ENCODE results near the gene GALR3. TPM values are rescaled to one million over a fixed set of nuclear protein-coding genes. Genes with fewer than 3 reads are reported as not detected.
A peak's percentile ranks its signal among the peaks of the same experiment; 100 is the strongest.

GALR3 gene
- total and polyA plus RNA-seq, 2 of the 8 experiments (the other 6 are each of a cell fraction or from before 2014, with no cell fraction given), result 0.84 to 1.1 TPM

GRCh38 chr22:37848587-37849088, 25.5 kb downstream of the GALR3 start:
- no peak for DNase-seq (ENCODE audit: low read depth in 1 of 2, low spot score in 2 of 2)
- no peak for TF ChIP-seq SP2 (IDR thresholded peaks at IDR 0.05; ENCODE audit: low read length)
- TF ChIP-seq JUND (IDR thresholded peaks at IDR 0.05; ENCODE audit: low read length), result no peak
- TF ChIP-seq CHD1 (IDR thresholded peaks at IDR 0.05; ENCODE audit: low read depth, low read length), result no peak
- TF ChIP-seq YY1 (IDR thresholded peaks at IDR 0.05; ENCODE audit: low read depth, low read length), result peak; percentile 82
- TF ChIP-seq CHD2 (IDR thresholded peaks at IDR 0.05; ENCODE audit: low read length), result peak; percentile 77

More at GRCh38 chr22:37848587-37849088, 25.5 kb downstream of the GALR3 start:
- H3K4me1 ChIP-seq (replicated peaks in 1 of 4; ENCODE audit: control insufficient read depth in 3 of 4, insufficient read depth in 4 of 4, low read length in 3 of 4), result peaks cover 0 to 2% (median 2%) of the 10 kb centered on the region in 4 experiments; a peak in 3 of 7 replicates
- peak overlapping the region; percentile 42 for H4K5ac ChIP-seq (ENCODE audit: insufficient read length, low read depth, low read length)
- H2BK15ac ChIP-seq (ENCODE audit: low read length), result no peak overlapping the region
- H3K4me2 ChIP-seq (ENCODE audit: insufficient read depth in 1 of 2, low read depth in 2 of 2, low read length in 2 of 2), result peak overlapping the region; percentile 92 to 98
- H4K20me1 ChIP-seq (replicated peaks in 1 of 2; ENCODE audit: control insufficient read depth in 1 of 2, insufficient read depth in 2 of 2, low read length in 2 of 2), result peaks cover 2 to 3% of the 10 kb centered on the region in 2 experiments
- H3K27me3 ChIP-seq (replicated peaks in 1 of 4; ENCODE audit: control insufficient read depth in 3 of 4, extremely low read depth in 1 of 4, insufficient read depth in 3 of 4, low read length in 3 of 4), result no peaks in the 10 kb centered on the region
- 39% methylated on average over 27 of the region's 27 CpGs; no CpG with 5 or more reads in 1 of the 2 experiments for WGBS, 2 experiments (ENCODE audit: extremely low coverage in 1 of 2, insufficient coverage in 1 of 2, insufficient read length in 1 of 2, insufficient replicate concordance in 2 of 2, low coverage in 1 of 2, low lambda C conversion rate in 2 of 2, missing lambda C conversion rate in 1 of 2)
- H3K9me3 ChIP-seq (ENCODE audit: insufficient read depth in 2 of 2, low read depth in 1 of 2, low read length in 1 of 2), result no peaks in the 10 kb centered on the region
- no peak overlapping the region for H2BK20ac ChIP-seq (ENCODE audit: low read length)
- H2BK120ac ChIP-seq (replicated peaks; ENCODE audit: low read depth, low read length), result no peak overlapping the region
- H3K79me1 ChIP-seq (ENCODE audit: low read depth, low read length), result peaks cover 3% of the 10 kb centered on the region
- peak overlapping the region; percentile 86 for H3K27ac ChIP-seq (ENCODE audit: low read depth, low read length)
- H3K23ac ChIP-seq (ENCODE audit: insufficient read length), result no peak overlapping the region
- H3K14ac ChIP-seq (ENCODE audit: insufficient read length), result no peak overlapping the region
- peak overlapping the region; percentile 45 to 93 (median 80) for H3K9ac ChIP-seq (replicated peaks in 1 of 4; ENCODE audit: extremely low read depth in 1 of 4, low read depth in 3 of 4, low read length in 3 of 4)
- peaks cover 8 to 32% (median 26%) of the 10 kb centered on the region in 4 experiments; a peak in 7 of 8 replicates for H3K36me3 ChIP-seq (ENCODE audit: control insufficient read depth in 2 of 4, insufficient read depth in 4 of 4, low read length in 3 of 4)
- H4K91ac ChIP-seq (replicated peaks; ENCODE audit: insufficient read length, low read length), result no peak overlapping the region
- H2BK12ac ChIP-seq (ENCODE audit: low read depth, low read length), result no peak overlapping the region
- no peak overlapping the region for H3K18ac ChIP-seq (ENCODE audit: extremely low read depth, low read length)
- no peak for FAIRE-seq
- H3K23me2 ChIP-seq (ENCODE audit: low read depth, low read length), result peaks cover 11% of the 10 kb centered on the region
- H3K79me2 ChIP-seq (ENCODE audit: control insufficient read depth in 1 of 2, insufficient read depth in 2 of 2, low read length in 2 of 2), result peaks cover 9 to 50% of the 10 kb centered on the region in 2 experiments
- no peak overlapping the region for H2BK5ac ChIP-seq (ENCODE audit: low read depth, low read length)
- H4K8ac ChIP-seq (ENCODE audit: extremely low read depth, insufficient read depth, low read length), result peak overlapping the region; percentile 76; the same call in 1 of the 2 replicates
- H3K4me3 ChIP-seq (ENCODE audit: extremely low read depth in 1 of 4, insufficient read depth in 2 of 4, low read depth in 3 of 4, low read length in 4 of 4), result peak overlapping the region; percentile 96 to 99 (median 98)
- H3K56ac ChIP-seq (replicated peaks; ENCODE audit: insufficient read length, low read depth, low read length), result no peak overlapping the region
- ChIA-PET CTCF (ENCODE audit: partially characterized antibody) (interaction anchor here (0.7 to 2.7 kb wide), 3 partner anchors 15 to 259 kb away, joined by 4 to 19 read pairs (median 5); no protein-coding TSS in a partner anchor), POLR2A (ENCODE audit: partially characterized antibody) (interaction anchor here (1.2 to 3.7 kb wide), 10 partner anchors 8 to 30 kb away, joined by 3 to 27 read pairs (median 8); partner anchors contain the start of gene GALR3)
- H2AFZ ChIP-seq (ENCODE audit: low read length), result no peak overlapping the region
- no peak overlapping the region for H3K4ac ChIP-seq (replicated peaks; ENCODE audit: insufficient read length, low read depth, low read length)
- no peak overlapping the region for H2AK5ac ChIP-seq (ENCODE audit: low read depth, low read length)

Data from H1 (cell line).